ENCODE data around the gene TUBGCP2. TPM values are rescaled to one million over a fixed set of nuclear protein-coding genes. Genes with fewer than 3 reads are reported as not detected.

The TUBGCP2 gene
- polyA plus RNA-seq, 1 donor (not counting 4 experiments of a cell fraction or from before 2014, with no cell fraction given) = 55.8 TPM

DNA sequence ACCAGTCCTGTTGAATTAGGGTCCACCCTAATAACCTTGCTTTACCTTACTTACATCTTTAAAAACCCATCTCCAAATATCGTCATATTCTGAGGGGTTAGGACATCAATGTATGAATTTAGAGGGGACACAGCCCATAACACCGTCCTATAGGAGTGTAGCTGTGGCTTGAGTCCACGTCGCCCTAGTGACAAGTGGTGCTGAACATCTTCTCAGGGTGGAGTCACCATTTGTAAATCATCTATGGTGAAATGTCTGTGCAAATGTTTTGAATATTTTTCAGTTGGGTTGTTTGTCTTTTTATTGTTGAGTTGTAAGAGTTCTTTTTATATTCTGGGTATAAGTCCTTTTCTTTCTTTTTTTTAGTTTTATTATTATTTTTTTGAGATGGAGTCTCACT, 33.3 kb upstream of the TUBGCP2 start:
- H3K4me2 ChIP-seq (ENCODE audit: control insufficient read depth, extremely low read depth, insufficient read depth, low read depth, low read length) = no peak overlapping the region
- no peaks in the 10 kb centered on the region for H3K36me3 ChIP-seq (ENCODE audit: control insufficient read depth in 2 of 2, extremely low read depth in 1 of 2, insufficient read depth in 2 of 2, low read length in 2 of 2)
- no peak overlapping the region for H2AFZ ChIP-seq (ENCODE audit: control insufficient read depth, low read length)
- TF ChIP-seq, protein P1, sequence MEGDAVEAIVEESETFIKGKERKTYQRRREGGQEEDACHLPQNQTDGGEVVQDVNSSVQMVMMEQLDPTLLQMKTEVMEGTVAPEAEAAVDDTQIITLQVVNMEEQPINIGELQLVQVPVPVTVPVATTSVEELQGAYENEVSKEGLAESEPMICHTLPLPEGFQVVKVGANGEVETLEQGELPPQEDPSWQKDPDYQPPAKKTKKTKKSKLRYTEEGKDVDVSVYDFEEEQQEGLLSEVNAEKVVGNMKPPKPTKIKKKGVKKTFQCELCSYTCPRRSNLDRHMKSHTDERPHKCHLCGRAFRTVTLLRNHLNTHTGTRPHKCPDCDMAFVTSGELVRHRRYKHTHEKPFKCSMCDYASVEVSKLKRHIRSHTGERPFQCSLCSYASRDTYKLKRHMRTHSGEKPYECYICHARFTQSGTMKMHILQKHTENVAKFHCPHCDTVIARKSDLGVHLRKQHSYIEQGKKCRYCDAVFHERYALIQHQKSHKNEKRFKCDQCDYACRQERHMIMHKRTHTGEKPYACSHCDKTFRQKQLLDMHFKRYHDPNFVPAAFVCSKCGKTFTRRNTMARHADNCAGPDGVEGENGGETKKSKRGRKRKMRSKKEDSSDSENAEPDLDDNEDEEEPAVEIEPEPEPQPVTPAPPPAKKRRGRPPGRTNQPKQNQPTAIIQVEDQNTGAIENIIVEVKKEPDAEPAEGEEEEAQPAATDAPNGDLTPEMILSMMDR (optimal IDR thresholded peaks at IDR 0.05 in 1 of 3, IDR thresholded peaks at IDR 0.05 in 1 of 3, conservative IDR thresholded peaks at IDR 0.05 in 1 of 3; ENCODE audit: extremely low read depth in 1 of 3, insufficient read depth in 2 of 3, low read length in 3 of 3) = no peak
- no peak for TF ChIP-seq EZH2 (IDR thresholded peaks at IDR 0.05; ENCODE audit: low read length)
- no peaks in the 10 kb centered on the region for H3K4me1 ChIP-seq (ENCODE audit: control insufficient read depth, extremely low read depth, insufficient read depth, low read length)
- dilution Hi-C loops (cut with MboI; ENCODE audit: extremely low pct_ligation_motif_present, low sequenced_read_pairs) = no loop called here
- peaks cover 15% of the 10 kb centered on the region for H3K27me3 ChIP-seq (ENCODE audit: control insufficient read depth, extremely low read depth, insufficient read depth, low read length)
- no peak for FAIRE-seq
- no peaks in the 10 kb centered on the region for H4K20me1 ChIP-seq (ENCODE audit: control insufficient read depth, extremely low read depth, insufficient read depth, low read length)
- no peak for DNase-seq (ENCODE audit: low read depth, low spot score)
- H3K9me1 ChIP-seq (ENCODE audit: control insufficient read depth, extremely low read depth, insufficient read depth, low read length) = no peaks in the 10 kb centered on the region
- H3K27ac ChIP-seq (ENCODE audit: control insufficient read depth, insufficient read depth, low read length) = no peak overlapping the region
- no peaks in the 10 kb centered on the region for H3K9me3 ChIP-seq (ENCODE audit: control insufficient read depth, low read depth, low read length)
- H3K9ac ChIP-seq (ENCODE audit: control insufficient read depth, extremely low read depth, insufficient read depth, low read length) = no peak overlapping the region
- H3K4me3 ChIP-seq (ENCODE audit: control insufficient read depth in 2 of 3, extremely low read depth in 1 of 3, insufficient read depth in 2 of 3, low read depth in 1 of 3, low read length in 3 of 3) = no peak overlapping the region
- no peaks in the 10 kb centered on the region for H3K79me2 ChIP-seq (ENCODE audit: control insufficient read depth, insufficient read depth, low read length)

DNA sequence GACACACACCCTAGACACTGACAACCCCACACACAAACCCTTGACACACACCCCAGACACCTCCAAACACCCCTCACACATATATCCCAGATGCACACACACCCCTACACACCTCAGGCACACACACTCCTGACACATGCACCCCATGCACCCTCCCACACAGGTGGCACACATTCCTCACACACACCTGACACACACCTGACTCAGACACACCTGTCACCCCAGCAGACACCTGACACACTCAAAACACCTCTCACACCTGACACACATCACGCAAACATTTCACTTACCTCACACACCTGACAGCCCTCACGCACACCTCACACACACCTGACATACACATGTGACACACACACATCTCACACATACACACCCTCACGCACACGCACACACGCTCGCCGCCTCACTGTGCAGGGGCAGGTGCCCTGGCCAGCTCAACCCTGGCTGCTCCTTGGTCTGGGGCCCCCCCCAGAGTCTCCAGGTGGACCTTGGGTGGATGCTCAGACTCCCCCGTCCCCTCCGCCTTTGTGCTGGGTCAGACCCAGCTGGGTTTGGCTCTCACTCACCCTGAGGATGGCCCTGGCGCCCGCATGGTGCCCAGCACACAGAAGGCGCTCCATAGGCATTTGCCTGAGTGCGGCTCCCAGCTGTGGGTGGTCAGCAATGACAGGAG, 31.2 kb upstream of the TUBGCP2 start:
- Histone ChIP-seq H4K20me1 (ENCODE audit: control insufficient read depth, extremely low read depth, insufficient read depth, low read length) (no peaks in the 10 kb centered on the region), H3K79me2 (ENCODE audit: control insufficient read depth, insufficient read depth, low read length) (no peaks in the 10 kb centered on the region), H3K4me1 (ENCODE audit: control insufficient read depth, extremely low read depth, insufficient read depth, low read length) (no peaks in the 10 kb centered on the region), H3K27ac (ENCODE audit: control insufficient read depth, insufficient read depth, low read length) (no peak overlapping the region), H3K36me3 (ENCODE audit: control insufficient read depth in 2 of 2, extremely low read depth in 1 of 2, insufficient read depth in 2 of 2, low read length in 2 of 2) (no peaks in the 10 kb centered on the region), H3K9ac (ENCODE audit: control insufficient read depth, extremely low read depth, insufficient read depth, low read length) (no peak overlapping the region), H3K9me3 (ENCODE audit: control insufficient read depth, low read depth, low read length) (no peaks in the 10 kb centered on the region), H2AFZ (ENCODE audit: control insufficient read depth, low read length) (no peak overlapping the region), H3K4me2 (ENCODE audit: control insufficient read depth, extremely low read depth, insufficient read depth, low read depth, low read length) (no peak overlapping the region), H3K4me3 (ENCODE audit: control insufficient read depth in 2 of 3, extremely low read depth in 1 of 3, insufficient read depth in 2 of 3, low read depth in 1 of 3, low read length in 3 of 3) (no peak overlapping the region), H3K9me1 (ENCODE audit: control insufficient read depth, extremely low read depth, insufficient read depth, low read length) (no peaks in the 10 kb centered on the region), H3K27me3 (ENCODE audit: control insufficient read depth, extremely low read depth, insufficient read depth, low read length) (peaks cover 36% of the 10 kb centered on the region)
- dilution Hi-C loops (cut with MboI; ENCODE audit: extremely low pct_ligation_motif_present, low sequenced_read_pairs) = no loop called here
- no peak for FAIRE-seq
- DNase-seq (ENCODE audit: low read depth, low spot score) = no peak
- no peak for TF ChIP-seq EZH2 (IDR thresholded peaks at IDR 0.05; ENCODE audit: low read length)
- TF ChIP-seq, protein P1 (optimal IDR thresholded peaks at IDR 0.05 in 1 of 3, IDR thresholded peaks at IDR 0.05 in 1 of 3, conservative IDR thresholded peaks at IDR 0.05 in 1 of 3; ENCODE audit: extremely low read depth in 1 of 3, insufficient read depth in 2 of 3, low read length in 3 of 3) = no peak

Measured in keratinocyte (primary cell).